Measurements from ENCODE around the gene EPN1.
"Not testable (repeated sequence)": the region's sequence is repeated elsewhere in the genome, so short reads cannot be mapped to it uniquely, and the experiment has no call there.

- not testable (repeated sequence) for TF ChIP-seq CBX8 (IDR thresholded peaks at IDR 0.05; ENCODE audit: borderline replicate concordance, low read depth, low read length); POLR2A (IDR thresholded peaks at IDR 0.05; ENCODE audit: control extremely low read depth in 1 of 2, low read depth in 2 of 2, low read length in 2 of 2); CTCF (IDR thresholded peaks at IDR 0.05; ENCODE audit: control extremely low read depth in 1 of 3, insufficient read depth in 1 of 3, low read depth in 1 of 3, low read length in 3 of 3); MAX (IDR thresholded peaks at IDR 0.05); YY1 (IDR thresholded peaks at IDR 0.05; ENCODE audit: low read depth, low read length); POLR2AphosphoS5 (IDR thresholded peaks at IDR 0.05; ENCODE audit: low read depth, low read length); NRF1 (IDR thresholded peaks at IDR 0.05; ENCODE audit: low read depth, low read length); SIN3A (conservative IDR thresholded peaks at IDR 0.05 in 1 of 2, IDR thresholded peaks at IDR 0.05 in 1 of 2; ENCODE audit: low read depth in 1 of 2, low read length in 2 of 2); E2F6 (IDR thresholded peaks at IDR 0.05); EZH2 (IDR thresholded peaks at IDR 0.05; ENCODE audit: low read depth, low read length, severe bottlenecking); EP300 (IDR thresholded peaks at IDR 0.05; ENCODE audit: borderline replicate concordance in 1 of 2, low read depth in 2 of 2, low read length in 2 of 2); RAD21 (IDR thresholded peaks at IDR 0.05 in 1 of 2, conservative IDR thresholded peaks at IDR 0.05 in 1 of 2; ENCODE audit: low read depth in 2 of 2, low read length in 2 of 2); KDM5A (IDR thresholded peaks at IDR 0.05; ENCODE audit: low read length)
These were observed 43.1 kb downstream of the EPN1 start for GRCh38 chr19:55717879-55718711.

Measured in H1 (cell line).